Astrocyte (in vitro differentiated cells and primary cell): ENCODE measurements around the gene PLCL1. TPM values are rescaled to one million over a fixed set of nuclear protein-coding genes. Genes with fewer than 3 reads are reported as not detected.

ENCODE experiments used
- DNase-seq: peaks from one replicate; pipeline ENCODE4 v3.0.0-alpha.2; 2010; ENCODE audit warnings: low read depth
- FAIRE-seq: peaks from 2 replicates; lab custom pipeline; 2011; peaks lifted over from hg19 to GRCh38; lab: Jason Lieb, UNC
- H2AFZ ChIP-seq: 2 replicates; pipeline ENCODE4 v1.6.0; 2012; ENCODE audit warnings: low read depth, low read length, inconsistent platforms
- H3K27ac ChIP-seq: 2 replicates; pipeline ENCODE4 v1.5.1; 2011; ENCODE audit warnings: low read depth, low read length, inconsistent platforms
- H3K27me3 ChIP-seq: 2 replicates; pipeline ENCODE4 v1.6.0; 2011; ENCODE audit warnings: low read length, inconsistent platforms; ENCODE audit not compliant: insufficient read depth
- H3K36me3 ChIP-seq: 2 replicates; pipeline ENCODE4 v1.5.1; 2011; ENCODE audit warnings: low read length, inconsistent platforms; ENCODE audit not compliant: insufficient read depth
- H3K4me1 ChIP-seq: 2 replicates; pipeline ENCODE4 v1.5.1; 2011; ENCODE audit warnings: low read length, inconsistent platforms; ENCODE audit not compliant: insufficient read depth
- H3K4me2 ChIP-seq: 2 replicates; pipeline ENCODE4 v1.6.0; 2012; ENCODE audit warnings: low read length, inconsistent platforms
- H3K4me3 ChIP-seq: 2 replicates; pipeline ENCODE4 v1.5.1; 2011; ENCODE audit warnings: low read depth, mild to moderate bottlenecking, low read length, inconsistent platforms; ENCODE audit not compliant: insufficient read depth
- H3K79me2 ChIP-seq: 2 replicates; pipeline ENCODE4 v1.6.0; 2012; ENCODE audit warnings: mild to moderate bottlenecking, low read length, inconsistent platforms; ENCODE audit not compliant: insufficient read depth
- H3K9ac ChIP-seq: 2 replicates; pipeline ENCODE4 v1.6.0; 2012; ENCODE audit warnings: mild to moderate bottlenecking, low read length, inconsistent platforms
- H3K9me3 ChIP-seq: 2 replicates; pipeline ENCODE4 v1.5.1; 2012; ENCODE audit warnings: low read depth, mild to moderate bottlenecking, low read length, inconsistent platforms; ENCODE audit not compliant: insufficient read depth
- H4K20me1 ChIP-seq: 2 replicates; pipeline ENCODE4 v1.6.0; 2012; ENCODE audit warnings: low read length, inconsistent platforms; ENCODE audit not compliant: insufficient read depth
- H3K27ac Mint-ChIP-seq: one replicate; pipeline ENCODE4 v1.8.0; 2021; ENCODE audit warnings: mild to moderate bottlenecking, mixed read lengths; ENCODE audit not compliant: unreplicated experiment
- H3K27me3 Mint-ChIP-seq: one replicate; pipeline ENCODE4 v1.8.0; 2021; ENCODE audit warnings: low read depth, mixed read lengths; ENCODE audit not compliant: unreplicated experiment
- H3K36me3 Mint-ChIP-seq: one replicate; pipeline ENCODE4 v1.8.0; 2021; ENCODE audit warnings: low read depth, mixed read lengths; ENCODE audit not compliant: unreplicated experiment
- H3K4me1 Mint-ChIP-seq: one replicate; pipeline ENCODE4 v1.8.0; 2021; ENCODE audit warnings: low read depth, mixed read lengths; ENCODE audit not compliant: unreplicated experiment
- H3K4me3 Mint-ChIP-seq: one replicate; pipeline ENCODE4 v1.8.0; 2021; ENCODE audit warnings: mild to moderate bottlenecking, moderate library complexity, mixed read lengths; ENCODE audit not compliant: unreplicated experiment
- H3K9me3 Mint-ChIP-seq: one replicate; pipeline ENCODE4 v1.8.0; 2021; ENCODE audit warnings: mild to moderate bottlenecking, mixed read lengths; ENCODE audit not compliant: unreplicated experiment
- EZH2 ChIP-seq: IDR thresholded peaks from 2 replicates; pipeline ENCODE4 v1.6.1; 2012; ENCODE audit warnings: mild to moderate bottlenecking, low read length, inconsistent platforms; ENCODE audit not compliant: insufficient read depth
- total RNA-seq: library from RNA; stranded (reverse); gene quantifications from 2 replicates; pipeline ENCODE4 v1.2.1, GENCODE V29; 2021
- TF ChIP-seq, protein P1 (sequence below): IDR thresholded peaks from 2 replicates; pipeline ENCODE4 v1.5.1; 2011; ENCODE audit warnings: low read depth, mild to moderate bottlenecking, inconsistent platforms, low read length, moderate library complexity; ENCODE audit not compliant: insufficient read depth

Gene PLCL1
- total RNA-seq, 1 donor from 2014 or later, result 0.84 TPM

GRCh38 chr2:197929886-197930227 lies 125.5 kb downstream of the PLCL1 start:
- Histone ChIP-seq H3K27me3 (no peaks in the 10 kb centered on the region), H3K27ac (no peak overlapping the region), H3K9me3 (no peaks in the 10 kb centered on the region), H4K20me1 (no peaks in the 10 kb centered on the region), H3K9ac (no peak overlapping the region), H2AFZ (no peak overlapping the region), H3K4me1 (no peaks in the 10 kb centered on the region), H3K79me2 (no peaks in the 10 kb centered on the region), H3K36me3 (no peaks in the 10 kb centered on the region), H3K4me3 (no peak overlapping the region), H3K4me2 (no peak overlapping the region)
- FAIRE-seq (no peak), DNase-seq (no peak)
- Mint-ChIP-seq H3K36me3 (no peaks in the 10 kb centered on the region), H3K27me3 (no peaks in the 10 kb centered on the region), H3K9me3 (no peaks in the 10 kb centered on the region), H3K4me1 (peaks cover 5% of the 10 kb centered on the region), H3K4me3 (no peak overlapping the region), H3K27ac (no peak overlapping the region)
- TF ChIP-seq, protein P1, sequence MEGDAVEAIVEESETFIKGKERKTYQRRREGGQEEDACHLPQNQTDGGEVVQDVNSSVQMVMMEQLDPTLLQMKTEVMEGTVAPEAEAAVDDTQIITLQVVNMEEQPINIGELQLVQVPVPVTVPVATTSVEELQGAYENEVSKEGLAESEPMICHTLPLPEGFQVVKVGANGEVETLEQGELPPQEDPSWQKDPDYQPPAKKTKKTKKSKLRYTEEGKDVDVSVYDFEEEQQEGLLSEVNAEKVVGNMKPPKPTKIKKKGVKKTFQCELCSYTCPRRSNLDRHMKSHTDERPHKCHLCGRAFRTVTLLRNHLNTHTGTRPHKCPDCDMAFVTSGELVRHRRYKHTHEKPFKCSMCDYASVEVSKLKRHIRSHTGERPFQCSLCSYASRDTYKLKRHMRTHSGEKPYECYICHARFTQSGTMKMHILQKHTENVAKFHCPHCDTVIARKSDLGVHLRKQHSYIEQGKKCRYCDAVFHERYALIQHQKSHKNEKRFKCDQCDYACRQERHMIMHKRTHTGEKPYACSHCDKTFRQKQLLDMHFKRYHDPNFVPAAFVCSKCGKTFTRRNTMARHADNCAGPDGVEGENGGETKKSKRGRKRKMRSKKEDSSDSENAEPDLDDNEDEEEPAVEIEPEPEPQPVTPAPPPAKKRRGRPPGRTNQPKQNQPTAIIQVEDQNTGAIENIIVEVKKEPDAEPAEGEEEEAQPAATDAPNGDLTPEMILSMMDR, result no peak
- TF ChIP-seq EZH2, result no peak

DNA sequence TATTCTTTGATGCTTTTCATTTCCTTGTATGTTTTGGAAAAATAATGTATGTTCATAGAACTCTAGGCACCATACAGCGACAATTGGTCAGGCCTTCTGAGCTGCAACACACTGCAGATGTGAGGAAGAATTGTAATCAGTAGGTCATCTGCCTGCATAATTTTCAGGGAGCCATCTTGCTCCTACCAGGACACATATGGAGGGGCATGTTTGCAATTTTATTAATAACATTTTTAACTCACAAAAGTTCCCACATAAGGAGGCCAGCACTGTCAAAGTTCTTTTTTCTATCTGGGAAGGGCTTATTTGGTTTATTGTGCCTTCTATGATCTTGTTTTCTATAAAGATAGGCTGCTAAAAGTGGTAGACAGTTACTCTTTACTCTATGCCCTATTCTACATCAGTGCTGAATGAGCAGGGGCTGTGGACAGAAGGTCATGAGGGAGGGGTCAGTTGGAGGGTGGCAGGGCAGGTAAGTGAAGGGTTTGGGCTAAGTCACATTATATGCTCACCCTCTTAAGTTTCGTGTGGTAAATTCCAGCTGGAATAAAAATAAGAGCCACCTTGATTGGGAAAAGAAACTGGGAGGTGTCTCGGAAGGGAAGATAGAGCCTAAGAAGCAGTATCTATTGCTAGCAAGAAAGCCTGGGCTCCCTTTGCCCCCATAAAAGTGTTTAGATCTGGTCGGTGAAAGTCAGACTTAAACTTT lies 126.3 kb downstream of the PLCL1 start:
- Mint-ChIP-seq H3K4me3 (no peak overlapping the region), H3K36me3 (no peaks in the 10 kb centered on the region), H3K4me1 (peaks cover 4% of the 10 kb centered on the region), H3K27ac (no peak overlapping the region), H3K9me3 (no peaks in the 10 kb centered on the region), H3K27me3 (no peaks in the 10 kb centered on the region)
- TF ChIP-seq, protein P1, result no peak
- no peak for TF ChIP-seq EZH2
- Histone ChIP-seq H3K9me3 (no peaks in the 10 kb centered on the region), H3K27ac (no peak overlapping the region), H3K36me3 (no peaks in the 10 kb centered on the region), H3K4me2 (no peak overlapping the region), H3K9ac (no peak overlapping the region), H3K4me3 (no peak overlapping the region), H3K4me1 (no peaks in the 10 kb centered on the region), H3K79me2 (no peaks in the 10 kb centered on the region), H4K20me1 (no peaks in the 10 kb centered on the region), H2AFZ (no peak overlapping the region), H3K27me3 (no peaks in the 10 kb centered on the region)
- DNase-seq, result no peak
- no peak for FAIRE-seq

- H3K4me1 ChIP-seq, result no peaks in the 10 kb centered on the region
- no peaks in the 10 kb centered on the region for H4K20me1 ChIP-seq
- DNase-seq (no peak), FAIRE-seq (no peak)
- Mint-ChIP-seq H3K27me3 (no peaks in the 10 kb centered on the region), H3K36me3 (no peaks in the 10 kb centered on the region), H3K4me3 (no peak overlapping the region), H3K4me1 (peaks cover under 1% of the 10 kb centered on the region), H3K9me3 (no peaks in the 10 kb centered on the region), H3K27ac (no peak overlapping the region)
- no peaks in the 10 kb centered on the region for H3K79me2 ChIP-seq
- H3K36me3 ChIP-seq, result no peaks in the 10 kb centered on the region
- no peak overlapping the region for H2AFZ ChIP-seq
- H3K4me2 ChIP-seq, result no peak overlapping the region
- H3K27me3 ChIP-seq, result no peaks in the 10 kb centered on the region
- H3K9ac ChIP-seq, result no peak overlapping the region
- H3K27ac ChIP-seq, result no peak overlapping the region
- no peak overlapping the region for H3K4me3 ChIP-seq
- H3K9me3 ChIP-seq, result no peaks in the 10 kb centered on the region
- no peak for TF ChIP-seq EZH2
- TF ChIP-seq, protein P1, result no peak
Measured at GRCh38 chr2:197931661-197932312, 127.4 kb downstream of the PLCL1 start.
